GM19328 (cell line): ENCODE measurements around the gene STX5.
"Not testable (repeated sequence)": the region's sequence is repeated elsewhere in the genome, so short reads cannot be mapped to it uniquely, and the experiment has no call there.

Experiments used
- ATAC-seq: cut with Tn5 transposase; IDR thresholded peaks from one replicate; pipeline ENCODE4 v1.9.1; 2021; ENCODE audit warnings: mild to moderate bottlenecking, moderate library complexity; ENCODE audit not compliant: unreplicated experiment

The STX5 gene

DNA sequence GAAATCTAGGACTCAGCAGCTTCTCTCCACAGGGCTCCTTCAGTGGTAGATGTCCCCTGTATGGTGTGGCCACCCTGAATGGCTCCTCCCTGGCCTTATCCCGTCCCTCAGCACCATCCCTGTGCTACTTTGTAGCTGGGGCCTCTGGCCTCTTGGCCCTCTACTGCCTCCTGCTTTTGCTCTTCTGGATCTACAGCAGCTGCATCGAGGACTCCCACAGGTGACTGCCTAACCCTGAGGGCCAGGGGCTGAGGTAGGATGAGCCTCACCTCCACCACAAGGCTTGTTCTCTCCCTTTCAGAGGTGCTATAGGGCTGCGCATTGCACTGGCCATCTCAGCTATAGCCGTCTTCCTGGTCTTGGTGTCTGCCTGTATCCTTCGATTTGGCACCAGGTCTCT lies 42.9 kb downstream of the STX5 start:
- no peak for ATAC-seq

DNA sequence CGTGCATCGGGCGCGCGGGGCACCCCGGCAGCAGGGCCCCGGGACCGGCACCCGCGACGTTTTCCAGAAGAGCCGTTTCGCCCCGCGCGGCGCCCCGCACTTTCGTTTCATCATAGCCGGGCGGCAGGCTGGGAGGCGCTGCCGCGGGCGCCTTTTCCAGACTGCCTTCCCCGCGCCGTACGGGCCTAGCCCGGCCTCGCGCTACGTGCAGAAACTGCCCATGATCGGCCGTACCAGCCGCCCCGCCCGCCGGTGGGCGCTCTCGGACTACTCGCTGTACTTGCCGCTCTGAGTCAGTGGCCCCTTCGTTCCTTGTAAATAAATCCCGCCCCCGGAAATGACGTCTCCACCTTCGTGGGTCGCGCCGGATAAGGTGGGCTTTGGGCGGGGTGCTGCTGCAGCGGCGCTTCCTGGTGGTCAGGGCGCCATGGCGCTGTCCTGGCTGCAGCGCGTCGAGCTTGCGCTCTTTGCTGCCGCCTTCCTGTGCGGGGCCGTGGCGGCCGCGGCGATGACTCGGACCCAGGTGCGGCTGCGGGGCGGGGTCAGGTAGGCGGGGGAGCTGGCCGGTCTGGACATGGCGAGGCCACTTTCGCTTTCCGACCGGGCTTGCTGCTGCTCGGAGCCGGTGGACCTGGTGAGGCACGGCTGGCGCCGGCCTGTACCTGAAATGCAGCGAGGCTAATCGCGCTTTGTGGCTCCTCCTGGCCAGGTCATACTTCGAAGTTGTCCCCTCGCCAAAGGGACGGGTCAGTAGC lies 44.7 kb downstream of the STX5 start, which contains the start of gene TMEM179B:
Gene TMEM179B, plus strand, starts transcription at position 398 of the 755 bp plus-strand sequence. Its CDS starts 30 bp downstream, at position 428.
- peak; percentile 57 for ATAC-seq

DNA sequence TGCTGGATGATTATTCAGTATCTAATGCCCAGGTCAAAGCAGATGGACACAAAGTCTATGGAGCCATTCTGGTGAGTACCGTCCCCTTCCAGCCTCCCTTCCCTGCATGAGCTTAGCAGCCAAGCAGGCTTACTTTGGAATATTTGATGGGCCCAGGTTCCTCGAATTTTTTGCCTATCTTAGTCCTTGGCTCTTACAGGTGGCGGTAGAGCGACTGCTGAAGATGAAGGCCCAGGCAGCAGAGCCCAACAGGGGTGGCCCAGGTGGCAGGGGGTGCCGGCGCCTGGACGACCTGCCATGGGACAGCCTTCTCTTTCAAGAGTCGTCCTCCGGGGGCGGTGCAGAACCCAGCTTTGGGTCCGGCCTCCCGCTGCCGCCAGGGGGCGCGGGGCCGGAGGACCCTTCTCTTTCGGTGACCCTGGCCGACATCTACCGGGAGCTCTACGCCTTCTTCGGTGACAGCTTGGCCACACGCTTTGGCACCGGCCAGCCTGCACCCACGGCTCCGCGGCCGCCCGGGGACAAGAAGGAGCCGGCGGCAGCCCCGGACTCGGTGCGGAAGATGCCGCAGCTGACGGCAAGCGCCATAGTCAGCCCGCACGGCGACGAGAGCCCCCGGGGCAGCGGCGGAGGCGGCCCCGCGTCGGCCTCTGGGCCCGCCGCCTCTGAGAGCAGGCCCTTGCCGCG lies 45.4 kb downstream of the STX5 start:
- ATAC-seq: peak; percentile 49

DNA sequence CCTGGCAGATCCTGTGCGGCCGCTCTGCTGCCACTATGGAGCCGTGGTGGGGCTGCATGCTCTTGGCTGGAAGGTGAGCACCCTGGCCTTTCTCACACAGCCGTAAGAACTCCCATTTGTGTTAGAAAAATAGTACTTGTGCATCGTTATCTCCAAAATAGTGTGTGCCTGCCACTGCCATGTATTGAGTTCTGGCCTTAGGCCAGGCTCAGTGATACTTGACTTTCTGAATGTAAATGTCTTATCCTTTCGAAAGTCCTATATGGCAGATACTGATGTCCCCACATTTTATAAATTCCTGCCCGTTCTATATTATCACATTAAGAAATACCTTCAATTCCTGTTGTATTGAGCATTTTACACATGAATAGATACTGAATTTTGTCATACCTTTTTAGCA lies 49.1 kb downstream of the STX5 start:
- ATAC-seq: no peak

DNA sequence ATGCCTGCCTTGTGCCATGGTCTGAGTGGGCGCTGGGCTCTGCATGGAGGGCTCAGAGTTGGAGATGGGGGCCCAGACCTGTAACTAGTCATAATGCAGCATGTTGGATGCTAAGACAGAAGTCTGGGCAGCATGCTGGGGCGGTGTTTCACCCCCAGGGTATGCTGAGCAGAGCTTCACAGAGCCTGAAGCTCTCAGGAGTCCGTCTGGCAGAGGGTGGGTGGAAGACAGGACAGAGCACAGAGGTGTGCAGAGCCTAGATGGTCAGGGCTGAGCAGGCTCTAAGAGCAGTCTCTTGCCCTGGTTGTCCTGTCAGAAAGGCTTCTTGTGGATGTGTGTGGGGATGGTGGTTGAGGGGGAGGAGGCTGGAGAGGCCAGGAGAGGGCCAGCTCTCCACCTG lies 53.4 kb downstream of the STX5 start:
- ATAC-seq: no peak

DNA sequence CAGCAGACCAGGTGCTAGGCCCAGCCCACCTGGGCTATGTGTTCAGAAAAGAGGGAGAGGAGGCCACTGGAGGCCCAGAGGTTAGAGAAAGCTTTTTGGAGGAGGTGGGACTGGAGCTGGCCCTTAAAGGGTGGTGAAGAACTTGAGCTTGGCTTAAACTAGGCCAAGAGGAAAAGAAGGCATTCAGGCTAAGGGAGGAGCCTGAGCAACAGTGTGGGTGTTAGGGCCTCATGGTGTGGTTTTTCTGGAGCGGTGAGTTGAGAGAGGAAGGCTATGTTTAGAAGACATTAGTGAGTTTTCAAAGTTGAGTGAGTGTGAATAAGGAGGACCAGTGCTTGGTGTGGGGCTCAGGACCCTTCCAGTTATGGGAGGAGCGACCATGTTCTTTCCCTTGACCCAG lies 54.5 kb downstream of the STX5 start:
- no peak for ATAC-seq

DNA sequence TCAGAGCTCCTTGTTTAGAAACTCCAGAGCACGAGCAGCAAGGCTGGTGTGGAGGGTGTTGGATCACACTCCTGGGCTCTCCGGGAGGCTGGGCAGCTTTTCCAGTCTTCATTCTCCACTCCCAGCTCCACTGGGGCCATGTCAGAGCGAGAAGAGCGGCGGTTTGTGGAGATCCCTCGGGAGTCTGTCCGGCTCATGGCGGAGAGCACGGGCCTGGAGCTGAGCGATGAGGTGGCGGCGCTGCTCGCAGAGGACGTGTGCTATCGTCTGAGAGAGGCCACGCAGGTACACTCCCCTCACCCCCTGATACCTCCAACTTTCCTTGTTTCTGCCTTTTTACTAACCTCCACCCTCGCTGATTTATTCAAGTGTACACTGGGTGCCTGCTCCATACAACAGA lies 56.2 kb downstream of the STX5 start:
- no peak for ATAC-seq

DNA sequence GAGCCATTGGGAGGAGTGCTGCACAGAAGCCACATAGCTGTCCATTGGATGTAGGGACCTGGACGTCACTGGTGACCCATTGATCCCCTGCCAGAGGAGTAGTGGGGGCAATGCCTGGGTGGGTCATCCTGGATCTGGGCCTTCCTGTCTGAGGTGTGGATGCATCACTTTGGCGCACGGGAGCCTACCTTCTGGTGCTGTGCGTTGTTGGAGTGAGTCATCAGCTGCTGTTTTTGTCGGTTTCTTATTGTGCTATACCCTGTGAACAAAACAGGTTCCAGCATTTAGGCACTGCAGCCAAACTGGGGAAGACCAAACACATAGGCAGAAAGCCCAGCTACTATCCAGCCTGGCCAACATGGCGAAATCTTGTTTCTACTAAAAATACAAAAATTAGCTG lies 57.4 kb downstream of the STX5 start:
- no peak for ATAC-seq

DNA sequence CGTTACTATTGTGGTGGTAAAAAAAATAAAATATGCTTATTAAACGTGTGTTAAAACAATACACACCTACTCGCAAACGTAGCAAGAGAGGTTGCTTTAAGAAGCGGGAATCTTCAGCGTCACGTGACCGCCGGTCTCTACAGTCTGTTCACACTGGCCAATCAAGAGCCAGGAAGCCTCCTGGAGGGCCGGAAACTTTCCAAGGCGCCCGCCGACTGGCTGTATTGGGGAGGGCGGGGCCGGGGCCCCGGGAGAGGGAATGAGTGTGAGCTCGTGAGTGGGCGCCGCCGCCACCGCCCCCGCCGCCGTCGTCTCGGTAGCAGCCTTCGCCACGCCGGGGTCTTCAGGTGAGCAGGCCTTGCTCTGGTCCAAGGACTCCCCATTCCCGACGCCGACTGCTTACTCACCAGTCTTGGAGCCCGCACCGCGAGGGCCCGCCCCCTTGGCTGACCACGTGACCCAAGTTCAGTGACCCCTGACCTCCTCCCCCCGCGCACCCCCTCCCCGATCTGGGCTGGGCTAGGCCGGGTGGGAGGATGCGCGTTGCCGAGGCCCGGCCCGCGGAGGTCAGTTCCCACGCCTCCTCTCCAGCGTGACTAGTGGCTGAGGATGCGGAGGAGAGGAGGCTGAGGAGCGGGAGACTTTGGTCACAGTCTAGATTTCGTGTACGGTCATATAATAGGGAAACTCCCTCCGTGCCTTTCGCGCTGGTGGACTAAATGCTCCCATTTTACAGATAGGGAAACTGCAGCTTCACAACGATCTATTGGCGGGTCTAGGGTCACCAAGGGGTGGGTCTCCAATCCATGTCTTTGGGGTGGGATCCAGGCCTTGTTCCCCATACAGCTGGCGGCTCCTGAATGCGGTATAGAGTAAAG lies 60.5 kb downstream of the STX5 start, which contains the start of gene TAF6L:
Gene TAF6L, plus strand, starts transcription at position 253 of the 878 bp plus-strand sequence. CDS start 4,388 bp downstream, outside the sequence.
- peak; percentile 87 for ATAC-seq

DNA sequence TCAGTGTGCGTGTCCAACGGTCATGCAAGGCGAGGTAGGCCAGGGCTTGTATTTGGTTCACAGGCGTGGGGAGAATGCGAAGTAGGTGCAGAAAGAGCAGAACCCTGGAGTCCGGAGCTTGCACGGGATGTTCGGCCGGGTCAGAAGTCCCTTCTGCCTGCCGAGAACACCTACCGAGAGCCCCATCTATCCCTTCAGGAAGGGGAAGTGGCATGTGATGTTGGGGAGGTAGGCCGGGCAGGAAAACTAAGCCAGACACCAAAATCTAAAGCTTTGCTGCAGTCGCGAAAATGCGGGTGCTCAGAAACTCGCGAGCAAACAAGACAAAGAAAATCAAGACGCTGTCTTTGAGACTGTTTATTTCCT lies 61.1 kb downstream of the STX5 start:
- peak; percentile 6 for ATAC-seq

DNA sequence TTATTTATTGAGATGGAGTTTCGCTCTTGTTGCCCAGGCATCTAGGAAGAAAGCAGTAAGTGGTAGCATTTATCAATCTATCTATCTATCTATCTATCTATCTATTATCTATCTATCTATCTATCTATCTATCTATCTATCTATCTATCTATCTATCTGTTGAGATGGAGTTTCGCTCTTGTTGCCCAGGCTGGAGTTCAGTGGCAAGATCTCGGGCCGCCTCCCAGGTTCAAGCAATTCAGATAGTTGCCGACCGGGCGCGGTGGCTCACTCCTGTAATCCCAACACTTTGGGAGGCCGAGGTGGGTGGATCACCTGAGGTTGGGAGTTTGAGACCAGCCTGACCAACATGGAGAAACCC lies 71.0 kb downstream of the STX5 start:
- ATAC-seq: not testable (repeated sequence)

DNA sequence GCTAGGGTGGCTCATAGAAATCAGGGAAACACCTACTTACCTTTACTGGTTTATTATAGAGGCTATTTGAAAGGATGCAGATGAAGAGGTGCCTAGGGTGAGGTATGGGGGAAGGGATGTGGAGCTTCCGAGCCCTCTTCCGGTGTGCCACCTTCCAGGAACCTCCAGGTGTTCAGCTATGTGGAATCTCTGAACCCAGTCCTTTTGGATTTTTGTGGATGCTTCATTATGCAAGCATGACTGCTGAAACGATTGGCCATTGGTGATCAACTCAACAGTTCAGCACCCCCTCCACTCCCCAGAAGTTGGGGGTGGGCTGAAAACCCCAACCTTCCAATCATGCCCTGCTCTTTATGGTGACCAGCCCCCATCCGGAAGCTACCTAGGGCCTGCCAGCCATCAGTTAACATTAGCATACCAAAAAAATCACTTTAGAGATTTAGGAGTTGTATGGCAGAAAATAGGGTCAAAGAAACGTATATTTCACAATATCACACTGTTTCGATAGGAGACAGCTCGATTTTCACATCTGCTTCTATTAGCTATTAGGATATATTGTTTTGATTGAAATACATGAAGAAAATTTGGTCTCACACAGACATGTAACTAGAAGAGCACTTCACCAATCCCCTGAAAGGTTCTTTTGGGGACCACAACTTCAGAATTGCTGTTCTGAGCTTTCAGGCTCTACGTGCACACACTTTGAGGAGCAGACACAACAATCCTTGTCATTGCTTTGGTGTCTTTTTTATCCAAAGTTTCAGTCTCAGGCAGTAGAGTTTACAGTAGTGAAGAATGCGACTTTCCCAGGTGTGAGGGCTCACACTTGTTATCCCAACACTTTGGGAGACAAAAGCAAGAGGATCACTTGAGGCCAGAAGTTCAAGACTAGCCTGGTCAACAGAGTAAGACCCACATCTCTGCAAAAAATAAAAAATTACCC lies 73.7 kb downstream of the STX5 start:
- ATAC-seq: no peak
